H1 (cell line): ENCODE data around the gene HSD17B2. TPM values are rescaled to one million over a fixed set of nuclear protein-coding genes. Genes with fewer than 3 reads are reported as not detected.

Experiments used
- BACH1 ChIP-seq: IDR thresholded peaks from 2 replicates; pipeline ENCODE4 v1.6.1; 2012; ENCODE audit warnings: low read length, improper control_type of control experiment
- CHD7 ChIP-seq: fragments of 300-600 bp; sonication (generic); IDR thresholded peaks from 2 replicates; pipeline ENCODE4 v1.7.1; 2012; ENCODE audit warnings: low read length, moderate library complexity, mild to moderate bottlenecking, inconsistent platforms; ENCODE audit not compliant: insufficient replicate concordance
- EZH2 ChIP-seq: fragments of 200-600 bp; sonication (generic); IDR thresholded peaks from 2 replicates; pipeline ENCODE4 v1.7.1; 2012; ENCODE audit warnings: low read depth, mild to moderate bottlenecking, moderate library complexity, low read length, inconsistent platforms; ENCODE audit not compliant: severe bottlenecking
- KDM1A ChIP-seq: fragments of 200-600, 300-600 bp; sonication (generic); IDR thresholded peaks from 2 replicates; pipeline ENCODE4 v1.7.1; 2016; ENCODE audit warnings: mild to moderate bottlenecking, low read length, borderline replicate concordance
- MAFK ChIP-seq: IDR thresholded peaks from 2 replicates; pipeline ENCODE4 v1.6.1; 2012; ENCODE audit warnings: low read depth, mild to moderate bottlenecking, improper control_type of control experiment, low read length
- NANOG ChIP-seq: IDR thresholded peaks from 2 replicates; pipeline ENCODE4 v1.6.1; 2011; ENCODE audit warnings: low read length, low read depth, mild to moderate bottlenecking, inconsistent platforms; ENCODE audit not compliant: insufficient read depth, poor library complexity, severe bottlenecking
- POLR2AphosphoS5 ChIP-seq: IDR thresholded peaks from 2 replicates; pipeline ENCODE4 v1.6.1; 2011; ENCODE audit warnings: low read depth, low read length
- POU5F1 ChIP-seq: IDR thresholded peaks from 2 replicates; pipeline ENCODE4 v1.6.1; 2011; ENCODE audit warnings: low read depth, mild to moderate bottlenecking, low read length, moderate library complexity
- RFX5 ChIP-seq: IDR thresholded peaks from 2 replicates; pipeline ENCODE4 v1.6.1; 2011; ENCODE audit warnings: low read depth, low read length, improper control_type of control experiment, borderline replicate concordance
- ZNF274 ChIP-seq: IDR thresholded peaks from 2 replicates; pipeline ENCODE4 v1.7.0; 2012; ENCODE audit warnings: low read length, borderline replicate concordance; ENCODE audit errors: extremely low read depth
- polyA plus RNA-seq, 7 experiments: library from polyadenylated mRNA; depleted of rRNA in 3 of 7; stranded (reverse) in 5 of 7; unstranded in 2 of 7; fragments of >200 nt in 5 of 7; fragments of 200-250 nt in 2 of 7; gene quantifications; 1 replicate in 5 of 7; 2 replicates in 1 of 7; 4 replicates in 1 of 7; pipeline versions ENCODE4 v1.2.1 to v1.2.3, GENCODE V29; 2011 to 2013; ENCODE audit warnings: missing spikeins in 2 of 7, mixed read lengths in 2 of 7
- total RNA-seq: library from RNA; stranded (reverse); fragmentation: NEBNext Ultra II Directional; extraction: Animal tissue kit (Norgen Biotek cat#: 25700); gene quantifications from 2 replicates; pipeline ENCODE4 v1.2.1, GENCODE V29; 2021
- TF ChIP-seq, protein P1 (sequence below): IDR thresholded peaks from 2 replicates; pipeline ENCODE4 v1.6.1; 2011; ENCODE audit warnings: low read length, improper control_type of control experiment

HSD17B2 gene
- total and polyA plus RNA-seq, 2 of the 8 experiments (the other 6 are each of a cell fraction or from before 2014, with no cell fraction given) = not detected

DNA sequence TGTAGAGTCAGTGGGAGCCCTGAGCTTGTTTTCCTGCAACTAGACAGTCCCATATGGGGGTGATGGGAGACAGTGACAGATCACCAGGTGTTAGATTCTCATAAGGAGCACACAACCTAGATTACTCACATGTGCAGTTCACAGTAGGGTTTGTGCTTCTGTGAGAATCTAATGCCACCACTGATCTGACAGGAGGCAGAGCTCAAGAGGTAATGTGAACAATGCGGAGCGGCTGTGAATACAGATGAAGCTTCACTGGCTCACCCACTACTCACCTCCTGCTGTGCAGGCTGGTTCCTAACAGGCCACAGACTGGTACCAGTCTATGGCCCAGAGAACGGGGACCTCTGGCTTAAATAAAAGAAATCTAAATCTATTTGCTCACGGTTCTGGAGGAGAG is 10.2 kb upstream of the HSD17B2 start (continued):
- no peak for TF ChIP-seq CHD7
- no peak for TF ChIP-seq KDM1A
- TF ChIP-seq NANOG = no peak
- TF ChIP-seq POLR2AphosphoS5 = no peak
- no peak for TF ChIP-seq BACH1
- TF ChIP-seq MAFK = no peak
- no peak for TF ChIP-seq POU5F1
- TF ChIP-seq ZNF274 = no peak
- TF ChIP-seq EZH2 = no peak
- TF ChIP-seq RFX5 = no peak
- TF ChIP-seq, protein P1, sequence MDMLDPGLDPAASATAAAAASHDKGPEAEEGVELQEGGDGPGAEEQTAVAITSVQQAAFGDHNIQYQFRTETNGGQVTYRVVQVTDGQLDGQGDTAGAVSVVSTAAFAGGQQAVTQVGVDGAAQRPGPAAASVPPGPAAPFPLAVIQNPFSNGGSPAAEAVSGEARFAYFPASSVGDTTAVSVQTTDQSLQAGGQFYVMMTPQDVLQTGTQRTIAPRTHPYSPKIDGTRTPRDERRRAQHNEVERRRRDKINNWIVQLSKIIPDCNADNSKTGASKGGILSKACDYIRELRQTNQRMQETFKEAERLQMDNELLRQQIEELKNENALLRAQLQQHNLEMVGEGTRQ = no peak
